Urinary bladder (tissue), 4 donors: ENCODE measurements around the gene THOC1. TPM values are rescaled to one million over a fixed set of nuclear protein-coding genes. Genes with fewer than 3 reads are reported as not detected.

Experiments used
- DNase-seq: peaks from one replicate; pipeline ENCODE4 v3.0.0-alpha.2; 2015; ENCODE audit errors: extremely low spot score
- H3K27ac ChIP-seq: one replicate; pipeline ENCODE4 v1.5.1; 2013; ENCODE audit warnings: low read depth, mild to moderate bottlenecking, moderate library complexity
- H3K36me3 ChIP-seq: one replicate; pipeline ENCODE4 v1.6.1; 2013; ENCODE audit warnings: mild to moderate bottlenecking, moderate library complexity; ENCODE audit not compliant: insufficient read depth
- H3K4me1 ChIP-seq: one replicate; pipeline ENCODE4 v1.6.1; 2013; ENCODE audit warnings: mild to moderate bottlenecking, moderate library complexity; ENCODE audit not compliant: insufficient read depth
- H3K4me3 ChIP-seq: one replicate; pipeline ENCODE4 v1.5.1; 2013; ENCODE audit warnings: low read depth, low read length
- WGBS: extraction: QIAGEN DNeasy Blood & Tissue Kit; methylation state at CpG from one replicate; pipeline ENCODE4 v1.1.7; 2013; 5-methylcytosine and 5-hydroxymethylcytosine counted together
- polyA plus RNA-seq: library from polyadenylated mRNA; stranded (reverse); fragments of 200-250 nt; gene quantifications from one replicate; pipeline ENCODE4 v1.2.3, GENCODE V29; 2013
- total RNA-seq: library from RNA; depleted of rRNA; stranded (reverse); fragments of >200 nt; gene quantifications from one replicate; pipeline ENCODE4 v1.2.3, GENCODE V29; 2014
- donor health status: healthy with polysubstance abuse.
- donor health status: healthy.

Gene THOC1
- total and polyA plus RNA-seq, 2 donors, result 15.4 to 166 TPM

- DNase-seq, result no peak
- H3K36me3 ChIP-seq, result peaks cover 4% of the 10 kb centered on the region
- no peak overlapping the region for H3K4me3 ChIP-seq
- no peaks in the 10 kb centered on the region for H3K4me1 ChIP-seq
- 96% methylated on average over 2 of the region's 2 CpGs for WGBS
- no peak overlapping the region for H3K27ac ChIP-seq
Observed at GRCh38 chr18:261398-262073, 6.3 kb downstream of the THOC1 start.

- Histone ChIP-seq H3K36me3 (peaks cover 5% of the 10 kb centered on the region), H3K4me3 (no peak overlapping the region), H3K4me1 (no peaks in the 10 kb centered on the region), H3K27ac (no peak overlapping the region)
- WGBS, result 87% methylated on average over 2 of the region's 2 CpGs
- no peak for DNase-seq
Observed at GRCh38 chr18:260547-260946, 7.3 kb downstream of the THOC1 start.

- 91% methylated on average over 4 of the region's 4 CpGs for WGBS
- Histone ChIP-seq H3K36me3 (peaks cover 10% of the 10 kb centered on the region), H3K4me3 (no peak overlapping the region), H3K27ac (no peak overlapping the region), H3K4me1 (no peaks in the 10 kb centered on the region)
- no peak for DNase-seq
Observed at GRCh38 chr18:255171-255570, 12.7 kb downstream of the THOC1 start.

- 93% methylated on average over 1 of the region's 1 CpG for WGBS
- Histone ChIP-seq H3K27ac (no peak overlapping the region), H3K4me3 (no peak overlapping the region), H3K4me1 (no peaks in the 10 kb centered on the region), H3K36me3 (peaks cover 10% of the 10 kb centered on the region)
- DNase-seq, result no peak
Observed at GRCh38 chr18:253121-253520, 14.7 kb downstream of the THOC1 start.

GRCh38 chr18:251572-251971 is 16.3 kb downstream of the THOC1 start:
- Histone ChIP-seq H3K4me1 (no peaks in the 10 kb centered on the region), H3K36me3 (peaks cover 10% of the 10 kb centered on the region), H3K27ac (no peak overlapping the region), H3K4me3 (no peak overlapping the region)
- over 99% methylated on average over 5 of the region's 5 CpGs for WGBS
- no peak for DNase-seq

- no peak overlapping the region for H3K27ac ChIP-seq
- no peak for DNase-seq
- 87% methylated on average over 2 of the region's 2 CpGs for WGBS
- no peaks in the 10 kb centered on the region for H3K4me1 ChIP-seq
- peaks cover 9% of the 10 kb centered on the region for H3K36me3 ChIP-seq
- H3K4me3 ChIP-seq, result no peak overlapping the region
Observed at GRCh38 chr18:250685-251084, 17.2 kb downstream of the THOC1 start.

GRCh38 chr18:248053-248452 is 19.8 kb downstream of the THOC1 start:
- no peak overlapping the region for H3K4me3 ChIP-seq
- no peak for DNase-seq
- 96% methylated on average over 4 of the region's 4 CpGs for WGBS
- H3K4me1 ChIP-seq, result no peaks in the 10 kb centered on the region
- peaks cover 6% of the 10 kb centered on the region for H3K36me3 ChIP-seq
- H3K27ac ChIP-seq, result no peak overlapping the region

- Histone ChIP-seq H3K4me3 (no peak overlapping the region), H3K36me3 (no peaks in the 10 kb centered on the region), H3K27ac (no peak overlapping the region), H3K4me1 (no peaks in the 10 kb centered on the region)
- 93% methylated on average over 2 of the region's 2 CpGs for WGBS
- no peak for DNase-seq
Observed at GRCh38 chr18:245282-245847, 22.5 kb downstream of the THOC1 start.

GRCh38 chr18:240175-240574 is 27.7 kb downstream of the THOC1 start:
- Histone ChIP-seq H3K4me1 (no peaks in the 10 kb centered on the region), H3K27ac (no peak overlapping the region), H3K36me3 (no peaks in the 10 kb centered on the region), H3K4me3 (no peak overlapping the region)
- no peak for DNase-seq
- WGBS, result 76% methylated on average over 1 of the region's 1 CpG

- H3K36me3 ChIP-seq, result peaks cover 3% of the 10 kb centered on the region
- H3K4me3 ChIP-seq, result no peak overlapping the region
- WGBS, result 47% methylated on average over 1 of the region's 1 CpG
- no peaks in the 10 kb centered on the region for H3K4me1 ChIP-seq
- H3K27ac ChIP-seq, result no peak overlapping the region
- no peak for DNase-seq
Observed at GRCh38 chr18:231563-231962, 36.3 kb downstream of the THOC1 start.

GRCh38 chr18:228586-228985 is 39.3 kb downstream of the THOC1 start:
- WGBS, result 98% methylated on average over 1 of the region's 1 CpG
- Histone ChIP-seq H3K4me3 (no peak overlapping the region), H3K36me3 (peaks cover 5% of the 10 kb centered on the region), H3K4me1 (no peaks in the 10 kb centered on the region), H3K27ac (no peak overlapping the region)
- no peak for DNase-seq

- H3K27ac ChIP-seq, result no peak overlapping the region
- H3K36me3 ChIP-seq, result peaks cover 5% of the 10 kb centered on the region
- DNase-seq, result no peak
- no peak overlapping the region for H3K4me3 ChIP-seq
- H3K4me1 ChIP-seq, result no peaks in the 10 kb centered on the region
- WGBS, result 91% methylated on average over 4 of the region's 4 CpGs
Observed at GRCh38 chr18:227902-228301, 39.9 kb downstream of the THOC1 start.

GRCh38 chr18:227374-227773 is 40.5 kb downstream of the THOC1 start:
- WGBS, result 90% methylated on average over 6 of the region's 6 CpGs
- Histone ChIP-seq H3K4me3 (no peak overlapping the region), H3K27ac (no peak overlapping the region), H3K4me1 (no peaks in the 10 kb centered on the region), H3K36me3 (peaks cover 5% of the 10 kb centered on the region)
- no peak for DNase-seq

GRCh38 chr18:225745-226144 is 42.1 kb downstream of the THOC1 start:
- Histone ChIP-seq H3K4me1 (no peaks in the 10 kb centered on the region), H3K27ac (no peak overlapping the region), H3K36me3 (peaks cover 5% of the 10 kb centered on the region), H3K4me3 (no peak overlapping the region)
- 95% methylated on average over 4 of the region's 4 CpGs for WGBS
- no peak for DNase-seq
